Measurements from ENCODE around the gene TAAR1.
"Not testable (repeated sequence)": the region's sequence is repeated elsewhere in the genome, so short reads cannot be mapped to it uniquely, and the experiment has no call there.

TAAR1 gene

DNA sequence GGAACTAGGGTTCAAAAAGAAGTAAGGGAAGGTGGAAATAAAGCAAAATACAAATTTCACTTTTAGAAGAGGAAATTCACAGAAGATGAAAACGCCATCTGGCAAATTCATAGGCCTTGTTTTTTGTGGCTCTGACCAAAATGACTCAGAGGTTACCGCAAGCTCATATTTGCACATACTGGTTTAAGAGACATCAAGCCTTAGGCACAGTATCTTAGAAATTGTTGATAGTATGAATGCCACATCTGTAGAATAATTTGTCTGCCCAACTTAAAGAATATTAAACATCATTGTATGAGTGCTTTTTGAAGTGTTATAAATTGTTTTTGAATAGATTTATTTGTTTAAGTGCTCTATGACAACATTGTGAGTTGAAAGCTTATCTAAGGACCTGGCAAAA, 10.6 kb downstream of the TAAR1 start:
- H4K20me1 ChIP-seq (ENCODE audit: insufficient read depth), result no peaks in the 10 kb centered on the region
- H3K27ac ChIP-seq, result no peak overlapping the region
- no peaks in the 10 kb centered on the region for H3K27me3 ChIP-seq (ENCODE audit: insufficient read depth, low read depth)
- no peak overlapping the region for H3K4me3 ChIP-seq (IDR thresholded peaks at IDR 0.05; ENCODE audit: insufficient read depth, low read depth, low read length)
- H2AFZ ChIP-seq (ENCODE audit: low read depth), result no peak overlapping the region
- H3K4me2 ChIP-seq, result no peak overlapping the region
- TF ChIP-seq, protein P1, sequence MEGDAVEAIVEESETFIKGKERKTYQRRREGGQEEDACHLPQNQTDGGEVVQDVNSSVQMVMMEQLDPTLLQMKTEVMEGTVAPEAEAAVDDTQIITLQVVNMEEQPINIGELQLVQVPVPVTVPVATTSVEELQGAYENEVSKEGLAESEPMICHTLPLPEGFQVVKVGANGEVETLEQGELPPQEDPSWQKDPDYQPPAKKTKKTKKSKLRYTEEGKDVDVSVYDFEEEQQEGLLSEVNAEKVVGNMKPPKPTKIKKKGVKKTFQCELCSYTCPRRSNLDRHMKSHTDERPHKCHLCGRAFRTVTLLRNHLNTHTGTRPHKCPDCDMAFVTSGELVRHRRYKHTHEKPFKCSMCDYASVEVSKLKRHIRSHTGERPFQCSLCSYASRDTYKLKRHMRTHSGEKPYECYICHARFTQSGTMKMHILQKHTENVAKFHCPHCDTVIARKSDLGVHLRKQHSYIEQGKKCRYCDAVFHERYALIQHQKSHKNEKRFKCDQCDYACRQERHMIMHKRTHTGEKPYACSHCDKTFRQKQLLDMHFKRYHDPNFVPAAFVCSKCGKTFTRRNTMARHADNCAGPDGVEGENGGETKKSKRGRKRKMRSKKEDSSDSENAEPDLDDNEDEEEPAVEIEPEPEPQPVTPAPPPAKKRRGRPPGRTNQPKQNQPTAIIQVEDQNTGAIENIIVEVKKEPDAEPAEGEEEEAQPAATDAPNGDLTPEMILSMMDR (conservative IDR thresholded peaks at IDR 0.05; ENCODE audit: low read depth, low read length), result no peak
- H3K4me1 ChIP-seq (ENCODE audit: low read depth, poor library complexity, severe bottlenecking), result no peaks in the 10 kb centered on the region
- H3K79me2 ChIP-seq (ENCODE audit: insufficient read depth, low read depth), result no peaks in the 10 kb centered on the region
- no peaks in the 10 kb centered on the region for H3K36me3 ChIP-seq (ENCODE audit: insufficient read depth)
- H3K9ac ChIP-seq, result no peak overlapping the region

DNA sequence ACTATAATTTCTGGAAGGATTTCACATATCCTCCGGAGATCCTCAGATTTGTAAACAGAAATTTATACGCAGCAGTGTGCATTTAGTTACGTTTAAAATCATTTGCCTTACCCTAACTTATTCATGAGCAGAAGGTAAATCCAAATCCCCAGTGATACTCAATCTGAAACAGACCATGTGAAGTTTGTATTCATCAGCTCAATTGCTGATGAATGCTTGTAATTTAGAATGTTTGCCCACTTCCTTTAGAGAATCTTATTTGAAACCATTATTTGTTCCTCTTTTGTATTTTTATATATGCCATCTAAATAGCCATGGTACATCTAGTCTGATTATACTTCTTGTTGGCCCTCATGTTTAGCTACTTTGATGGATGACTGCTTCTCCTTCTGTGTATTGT, 15.4 kb downstream of the TAAR1 start:
- no peaks in the 10 kb centered on the region for H4K20me1 ChIP-seq (ENCODE audit: insufficient read depth)
- H3K4me1 ChIP-seq (ENCODE audit: low read depth, poor library complexity, severe bottlenecking), result no peaks in the 10 kb centered on the region
- H3K27me3 ChIP-seq (ENCODE audit: insufficient read depth, low read depth), result no peaks in the 10 kb centered on the region
- no peak overlapping the region for H3K4me2 ChIP-seq
- H3K36me3 ChIP-seq (ENCODE audit: insufficient read depth), result no peaks in the 10 kb centered on the region
- TF ChIP-seq, protein P1 (conservative IDR thresholded peaks at IDR 0.05; ENCODE audit: low read depth, low read length), result no peak
- H3K9ac ChIP-seq, result no peak overlapping the region
- no peak overlapping the region for H3K4me3 ChIP-seq (IDR thresholded peaks at IDR 0.05; ENCODE audit: insufficient read depth, low read depth, low read length)
- no peak overlapping the region for H2AFZ ChIP-seq (ENCODE audit: low read depth)
- no peak overlapping the region for H3K27ac ChIP-seq
- H3K79me2 ChIP-seq (ENCODE audit: insufficient read depth, low read depth), result no peaks in the 10 kb centered on the region

DNA sequence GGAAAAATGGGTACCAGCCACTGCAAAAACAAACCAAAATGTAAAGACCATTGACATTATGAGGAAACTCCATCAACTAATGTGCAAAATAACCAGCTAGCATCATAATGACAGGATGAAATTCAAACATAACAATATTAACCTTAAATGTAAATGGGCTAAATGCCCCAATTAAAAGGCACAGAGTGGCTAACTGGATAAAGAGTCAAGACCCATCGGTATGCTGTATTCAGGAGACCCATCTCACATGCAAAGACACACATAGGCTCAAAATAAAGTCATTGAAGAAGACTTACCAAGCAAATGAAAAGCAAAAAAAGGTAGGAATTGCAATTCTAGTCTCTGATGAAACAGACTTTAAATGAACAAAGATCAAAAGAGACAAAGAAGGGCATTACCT, 21.8 kb downstream of the TAAR1 start:
- H3K36me3 ChIP-seq (ENCODE audit: insufficient read depth); H2AFZ ChIP-seq (ENCODE audit: low read depth); H3K27ac ChIP-seq; H4K20me1 ChIP-seq (ENCODE audit: insufficient read depth); H3K27me3 ChIP-seq (ENCODE audit: insufficient read depth, low read depth); H3K79me2 ChIP-seq (ENCODE audit: insufficient read depth, low read depth); H3K4me3 ChIP-seq (IDR thresholded peaks at IDR 0.05; ENCODE audit: insufficient read depth, low read depth, low read length); H3K4me2 ChIP-seq; H3K4me1 ChIP-seq (ENCODE audit: low read depth, poor library complexity, severe bottlenecking); H3K9ac ChIP-seq: not testable (repeated sequence)

GRCh38 chr6:132635906-132636305, 23.1 kb downstream of the TAAR1 start:
- H3K27ac ChIP-seq; H4K20me1 ChIP-seq (ENCODE audit: insufficient read depth); H3K79me2 ChIP-seq (ENCODE audit: insufficient read depth, low read depth); H2AFZ ChIP-seq (ENCODE audit: low read depth); H3K27me3 ChIP-seq (ENCODE audit: insufficient read depth, low read depth); H3K9ac ChIP-seq; H3K4me3 ChIP-seq (IDR thresholded peaks at IDR 0.05; ENCODE audit: insufficient read depth, low read depth, low read length); H3K36me3 ChIP-seq (ENCODE audit: insufficient read depth); H3K4me1 ChIP-seq (ENCODE audit: low read depth, poor library complexity, severe bottlenecking); H3K4me2 ChIP-seq: not testable (repeated sequence)

DNA sequence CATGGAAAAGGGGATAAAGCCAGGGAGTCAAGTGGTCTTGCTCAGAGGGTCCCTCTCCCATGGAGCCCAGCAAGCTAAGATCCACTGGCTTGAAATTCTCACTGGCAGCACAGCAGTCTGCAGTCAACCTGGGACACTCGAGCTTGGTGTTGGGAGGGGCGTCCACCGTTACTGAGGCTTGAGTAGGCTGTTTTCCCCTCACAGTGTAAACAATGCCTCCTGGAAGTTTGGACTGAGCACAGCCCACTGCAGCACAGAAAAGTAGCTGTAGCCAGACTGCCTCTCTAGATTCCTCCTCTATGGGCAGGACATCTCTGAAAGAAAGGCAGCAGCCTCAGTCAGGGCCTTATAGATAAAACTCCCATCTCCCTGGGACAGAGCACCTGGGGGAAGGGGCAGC, 23.7 kb downstream of the TAAR1 start:
- H3K27me3 ChIP-seq (ENCODE audit: insufficient read depth, low read depth), result not testable (repeated sequence)

DNA sequence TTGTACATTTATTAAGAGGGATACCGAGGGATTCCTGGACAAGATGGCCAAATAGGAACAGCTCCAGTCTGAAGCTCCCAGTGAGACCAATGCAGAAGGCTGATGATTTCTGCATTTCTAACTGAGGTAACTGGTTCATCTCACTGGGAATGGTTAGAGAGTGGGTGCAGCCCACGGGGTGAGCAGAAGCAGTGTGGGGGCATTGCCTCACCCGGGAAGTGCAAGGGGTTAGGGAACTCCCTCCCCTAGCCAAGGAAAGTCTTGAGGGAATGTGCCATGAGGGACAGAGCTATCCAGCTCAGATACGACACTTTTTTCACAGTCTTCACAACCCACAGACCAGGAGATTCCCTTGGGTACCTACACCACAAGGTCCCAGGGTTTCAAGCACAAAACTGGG, 24.2 kb downstream of the TAAR1 start:
- no peak overlapping the region for H3K27ac ChIP-seq
- H3K4me1 ChIP-seq (ENCODE audit: low read depth, poor library complexity, severe bottlenecking), result no peaks in the 10 kb centered on the region
- TF ChIP-seq, protein P1 (conservative IDR thresholded peaks at IDR 0.05; ENCODE audit: low read depth, low read length), result no peak
- no peak overlapping the region for H3K9ac ChIP-seq
- no peak overlapping the region for H3K4me2 ChIP-seq
- no peaks in the 10 kb centered on the region for H4K20me1 ChIP-seq (ENCODE audit: insufficient read depth)
- H3K27me3 ChIP-seq (ENCODE audit: insufficient read depth, low read depth), result no peaks in the 10 kb centered on the region
- H3K79me2 ChIP-seq (ENCODE audit: insufficient read depth, low read depth), result no peaks in the 10 kb centered on the region
- no peak overlapping the region for H3K4me3 ChIP-seq (IDR thresholded peaks at IDR 0.05; ENCODE audit: insufficient read depth, low read depth, low read length)
- H3K36me3 ChIP-seq (ENCODE audit: insufficient read depth), result no peaks in the 10 kb centered on the region
- no peak overlapping the region for H2AFZ ChIP-seq (ENCODE audit: low read depth)

More for the DNA sequence above, 23.7 kb downstream of the TAAR1 start:
- not testable (repeated sequence) for H3K79me2 ChIP-seq (ENCODE audit: insufficient read depth, low read depth); H2AFZ ChIP-seq (ENCODE audit: low read depth); H3K4me1 ChIP-seq (ENCODE audit: low read depth, poor library complexity, severe bottlenecking); H3K36me3 ChIP-seq (ENCODE audit: insufficient read depth); H4K20me1 ChIP-seq (ENCODE audit: insufficient read depth); H3K9ac ChIP-seq; H3K27ac ChIP-seq; H3K4me3 ChIP-seq (IDR thresholded peaks at IDR 0.05; ENCODE audit: insufficient read depth, low read depth, low read length); H3K4me2 ChIP-seq
